HG02623 (cell line): ENCODE data around the gene MBNL2.
"Not testable (repeated sequence)": the region's sequence is repeated elsewhere in the genome, so short reads cannot be mapped to it uniquely, and the experiment has no call there.

Experiments used
- ATAC-seq: cut with Tn5 transposase; IDR thresholded peaks from one replicate; pipeline ENCODE4 v1.9.1; 2021; ENCODE audit warnings: moderate library complexity; ENCODE audit not compliant: unreplicated experiment

The MBNL2 gene

DNA sequence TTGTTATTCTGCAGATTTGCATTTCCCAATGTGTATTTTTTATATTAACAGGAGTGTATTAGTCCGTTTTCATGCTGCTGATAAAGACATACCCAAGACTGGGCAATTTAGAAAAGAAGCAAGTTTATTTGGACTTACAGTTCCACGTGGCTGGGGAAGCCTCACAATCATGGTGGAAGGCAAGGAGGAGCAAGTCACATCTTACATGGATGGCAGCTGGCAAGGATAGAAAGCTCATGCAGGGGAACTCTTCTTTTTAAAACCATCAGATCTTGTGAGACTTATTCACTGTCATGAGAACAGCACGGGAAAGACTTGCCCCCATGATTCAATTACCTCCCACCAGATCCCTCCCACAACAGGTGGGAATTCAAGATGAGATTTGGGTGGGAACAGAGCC lies 14.9 kb upstream of the MBNL2 start:
- not testable (repeated sequence) for ATAC-seq

DNA sequence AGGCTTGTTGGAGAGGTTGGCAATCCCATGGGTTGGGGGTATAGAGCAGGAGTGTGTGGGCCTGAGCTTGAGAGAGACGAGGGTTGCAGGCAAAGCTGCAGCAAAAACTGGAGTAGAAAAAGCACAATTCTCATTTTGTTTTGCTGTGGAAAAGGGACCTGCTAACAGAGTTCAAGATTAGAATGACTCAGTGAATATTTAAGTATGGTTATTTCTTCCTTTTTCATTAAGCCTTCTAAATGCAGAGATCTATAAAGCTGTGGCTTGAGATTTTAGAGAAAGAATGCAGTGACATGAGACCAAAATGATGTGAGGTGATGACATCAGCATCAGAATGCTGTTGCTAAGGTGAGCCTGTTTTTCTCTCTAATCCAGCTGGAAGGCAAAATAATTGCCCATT lies 10.8 kb upstream of the MBNL2 start:
- no peak for ATAC-seq

DNA sequence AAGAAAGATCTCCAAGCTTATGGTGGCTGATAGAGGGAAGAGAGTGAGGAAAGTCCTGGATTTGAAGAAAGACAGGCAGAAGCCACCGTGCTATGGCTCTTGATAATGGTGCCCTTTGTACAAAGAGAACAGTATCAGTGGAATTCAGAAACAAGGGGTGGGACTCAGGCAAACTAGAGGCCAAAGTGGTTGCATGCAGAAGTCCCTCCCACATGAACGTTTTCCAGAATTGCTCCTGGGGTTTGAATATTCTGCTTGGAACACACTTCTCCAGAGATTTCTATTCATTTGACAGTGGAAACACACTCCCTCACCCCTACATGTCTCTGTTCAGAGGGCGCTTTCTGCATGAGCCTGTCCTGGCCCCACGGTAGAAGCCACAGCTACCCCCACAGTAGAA lies 10.1 kb upstream of the MBNL2 start:
- ATAC-seq = no peak

DNA sequence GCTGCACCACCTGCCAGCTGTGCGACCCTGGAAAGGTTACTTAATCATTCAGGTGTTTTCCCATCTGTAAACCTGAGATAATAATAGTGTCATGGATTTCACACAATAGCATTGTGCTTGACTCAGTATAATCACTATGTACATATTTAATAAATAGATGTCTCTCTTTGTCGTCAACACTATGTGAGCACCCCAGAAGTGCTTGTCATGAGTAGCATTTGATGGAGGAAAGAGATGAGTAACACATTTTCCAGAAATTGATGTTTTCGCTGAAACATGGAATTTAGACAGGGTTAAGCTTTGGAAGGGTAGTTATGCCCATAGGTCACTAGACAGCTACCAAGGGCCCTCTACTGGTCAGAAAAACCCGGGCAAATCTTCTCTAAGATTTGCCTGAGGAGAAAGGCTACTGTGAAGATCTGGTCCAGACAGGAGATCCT lies 9.5 kb upstream of the MBNL2 start:
- ATAC-seq = no peak

DNA sequence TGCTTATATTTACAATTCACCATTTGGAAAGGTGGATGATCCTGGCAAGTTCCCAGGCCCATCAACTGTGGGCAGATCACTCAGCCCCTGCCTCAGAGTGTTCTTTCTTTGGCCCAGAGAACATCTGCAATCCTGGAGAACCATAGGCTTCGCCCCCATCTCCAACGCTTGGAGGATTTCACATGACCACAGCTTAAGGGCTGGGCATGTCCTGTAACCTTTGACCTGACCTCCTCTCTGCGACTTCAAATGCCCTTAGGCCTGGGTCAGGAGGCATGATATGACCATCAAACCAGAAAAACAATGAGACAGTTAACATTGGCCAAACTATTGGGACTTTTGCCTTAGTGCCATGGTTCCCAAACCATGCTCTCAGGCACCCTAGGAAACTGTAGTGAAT lies 7.2 kb upstream of the MBNL2 start:
- no peak for ATAC-seq

DNA sequence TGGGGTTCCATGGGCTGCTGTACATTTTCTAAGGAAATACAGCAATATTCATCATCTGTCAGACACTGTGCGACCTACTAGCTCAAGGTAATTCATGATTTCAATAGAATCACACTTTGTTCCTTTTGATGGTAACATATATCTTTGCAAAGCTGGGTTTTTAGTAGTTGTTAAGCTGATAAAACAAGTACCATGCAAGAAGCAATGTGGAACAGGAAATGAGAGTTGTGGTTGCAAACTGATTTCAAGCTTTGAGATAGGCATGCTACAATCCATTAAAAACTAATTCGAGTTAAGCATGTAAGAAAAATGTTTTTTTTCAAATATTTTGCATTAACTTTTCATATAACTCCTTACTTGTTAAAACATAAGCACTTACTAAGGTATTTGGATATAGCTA lies 6.8 kb upstream of the MBNL2 start:
- no peak for ATAC-seq

DNA sequence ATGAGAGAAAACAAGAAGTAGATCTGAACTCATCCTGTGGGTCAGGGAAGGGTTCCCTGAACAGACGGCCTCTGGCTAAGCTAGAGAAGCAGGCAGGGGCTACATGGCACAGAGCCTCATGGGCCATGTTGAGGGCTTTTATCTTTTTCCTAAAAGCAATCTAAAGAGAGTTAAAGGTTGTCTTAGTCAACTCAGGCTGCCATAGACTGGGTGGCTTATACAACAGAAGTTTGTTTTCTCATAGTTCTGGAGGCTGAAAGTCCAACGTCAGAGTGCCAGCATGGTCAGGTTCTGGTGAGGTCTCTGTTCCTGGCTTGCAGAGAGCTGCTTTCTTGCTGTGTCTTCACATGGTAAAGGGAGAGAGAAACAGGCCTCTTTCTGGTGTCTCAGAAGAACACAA lies 2.9 kb upstream of the MBNL2 start:
- no peak for ATAC-seq

DNA sequence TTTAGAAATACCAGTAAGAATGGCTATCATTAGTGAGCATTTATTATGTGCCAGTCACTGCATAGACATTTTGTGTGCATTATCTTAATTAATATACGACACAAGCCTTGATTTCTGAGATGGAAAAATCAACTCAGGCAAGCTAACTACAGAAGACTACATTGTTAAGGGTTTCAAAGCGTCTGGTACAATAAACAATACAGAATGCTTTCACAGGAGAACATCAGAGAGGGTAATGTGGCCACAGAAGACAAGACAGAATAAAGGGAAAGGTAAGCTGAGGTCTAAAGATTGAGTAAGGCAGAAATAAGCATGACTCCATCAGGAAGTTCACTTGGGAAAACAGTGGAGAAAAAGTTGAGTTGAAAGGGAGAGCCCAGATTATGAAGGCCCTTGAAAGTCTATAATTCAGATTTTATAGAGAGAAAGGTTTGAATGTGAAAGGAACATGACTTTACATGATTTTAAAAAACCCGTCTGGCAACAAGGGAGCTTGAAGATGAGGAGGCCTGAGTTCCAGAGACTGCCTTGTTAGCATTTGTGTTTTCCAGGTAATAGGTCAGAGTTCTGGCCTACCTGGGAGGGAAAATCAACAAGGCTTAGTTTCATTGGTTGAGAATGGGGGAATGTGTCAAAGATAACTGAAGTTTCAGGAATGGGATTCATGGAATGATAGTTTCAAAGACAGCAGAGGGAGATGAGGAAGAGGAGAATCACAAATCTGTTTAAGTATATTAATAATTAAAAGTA lies 1.8 kb upstream of the MBNL2 start:
- no peak for ATAC-seq

DNA sequence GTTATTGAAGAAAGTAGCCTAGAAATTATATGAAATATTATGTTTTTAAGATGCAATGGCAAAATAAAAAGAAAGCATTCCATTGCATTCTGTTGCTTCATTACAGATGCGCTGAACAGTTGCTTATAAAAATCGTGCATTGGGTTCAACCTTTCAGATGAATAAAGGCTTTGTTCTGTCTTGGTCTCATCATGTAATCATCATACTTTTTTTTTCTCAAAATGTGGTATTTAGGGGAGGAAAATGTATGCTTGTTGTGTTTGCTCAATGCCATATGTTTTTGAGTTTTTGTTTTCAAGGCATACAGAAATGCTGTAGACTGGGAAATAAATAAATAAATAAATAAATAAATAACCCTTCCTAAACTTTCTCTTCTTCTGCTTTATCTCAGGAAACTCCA lies 1.1 kb upstream of the MBNL2 start:
- no peak for ATAC-seq

DNA sequence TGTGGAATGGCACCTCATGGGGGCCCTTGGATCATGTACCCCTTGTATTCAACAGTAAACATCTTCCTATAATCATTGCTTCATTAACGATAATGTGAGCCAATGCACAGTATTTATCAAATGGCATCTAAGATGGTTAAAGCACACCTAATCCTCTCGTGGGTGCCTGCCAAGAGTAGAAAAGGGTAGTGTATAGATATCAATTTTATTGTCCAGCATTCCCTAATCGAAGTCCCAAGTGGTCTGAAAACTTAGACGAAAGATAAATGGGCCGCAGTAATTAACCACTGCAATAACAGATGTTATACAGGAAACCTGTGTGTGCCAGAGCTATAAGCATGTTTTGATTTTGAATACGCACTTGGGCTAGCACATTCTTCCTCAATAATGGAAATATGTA lies 667 bp upstream of the MBNL2 start:
- no peak for ATAC-seq

DNA sequence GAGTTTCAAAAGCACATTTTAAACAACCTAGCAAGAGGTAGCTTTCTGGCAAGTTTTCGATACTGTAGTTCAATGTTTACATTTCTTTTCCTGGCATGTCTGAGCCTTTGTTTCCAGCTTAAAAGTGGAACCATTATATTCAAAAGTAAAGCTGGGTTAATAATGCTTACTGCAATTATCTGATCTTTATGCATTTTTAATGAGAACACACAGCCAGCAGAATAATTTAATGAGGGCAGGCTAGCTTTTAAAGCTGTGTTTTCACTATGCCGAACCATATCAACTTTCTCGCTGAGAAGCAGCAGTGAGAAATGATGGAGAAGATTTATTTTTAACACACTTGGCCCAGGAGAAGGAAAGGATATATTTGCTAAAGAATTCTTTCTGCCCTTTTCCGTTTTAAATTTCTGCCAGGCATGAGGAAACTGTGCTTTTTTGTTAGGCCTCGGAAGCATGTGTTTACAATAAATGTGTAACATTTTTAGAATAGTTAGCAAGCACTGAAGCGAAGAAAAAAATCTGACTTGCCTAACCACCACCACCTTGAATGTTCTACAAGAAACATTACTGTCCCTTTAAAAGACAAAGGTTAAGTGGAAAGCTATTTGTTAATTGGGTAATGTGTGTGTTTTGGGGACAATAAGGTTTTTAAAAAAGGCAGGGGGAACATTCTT lies 1.0 kb downstream of the MBNL2 start:
- no peak for ATAC-seq

DNA sequence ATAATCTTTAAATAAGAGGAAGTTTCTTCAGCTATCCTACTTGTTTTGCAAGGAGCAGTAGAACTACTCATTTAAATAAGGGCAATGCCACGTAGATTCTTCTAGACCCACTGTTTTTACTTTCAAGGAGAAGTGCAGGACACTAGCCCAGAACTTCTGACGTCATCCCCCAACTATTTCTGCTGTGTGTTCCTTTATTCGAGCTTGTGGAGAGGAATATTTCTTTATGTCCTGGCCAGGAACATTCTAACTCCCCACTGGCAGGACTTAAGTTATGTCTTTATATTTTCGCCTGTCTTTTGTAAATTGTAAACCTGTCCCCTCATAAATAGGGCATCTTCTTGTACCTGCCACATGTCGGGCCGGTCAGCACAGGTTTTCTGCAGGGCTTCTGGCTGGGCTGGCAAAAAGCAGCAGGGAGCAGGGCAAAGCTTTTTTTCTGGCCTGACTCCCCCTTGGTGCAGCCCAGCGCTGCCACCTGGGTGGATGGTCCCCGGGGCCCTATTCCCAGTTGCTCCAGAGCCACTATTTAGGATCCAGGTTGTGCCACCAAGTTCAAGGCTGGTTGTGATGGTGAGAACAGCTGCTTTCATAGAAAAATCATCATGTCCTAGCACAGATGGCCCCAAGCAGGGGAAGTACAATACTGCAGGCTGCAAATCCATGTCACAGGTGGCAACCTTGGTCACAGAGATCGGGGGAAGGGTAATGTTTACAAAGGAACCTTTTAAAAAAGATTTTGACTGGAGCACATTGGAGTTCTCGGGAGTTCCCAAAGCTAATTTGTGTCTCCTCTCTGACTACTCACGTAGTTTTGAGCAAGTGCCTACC lies 1.8 kb downstream of the MBNL2 start:
- no peak for ATAC-seq

DNA sequence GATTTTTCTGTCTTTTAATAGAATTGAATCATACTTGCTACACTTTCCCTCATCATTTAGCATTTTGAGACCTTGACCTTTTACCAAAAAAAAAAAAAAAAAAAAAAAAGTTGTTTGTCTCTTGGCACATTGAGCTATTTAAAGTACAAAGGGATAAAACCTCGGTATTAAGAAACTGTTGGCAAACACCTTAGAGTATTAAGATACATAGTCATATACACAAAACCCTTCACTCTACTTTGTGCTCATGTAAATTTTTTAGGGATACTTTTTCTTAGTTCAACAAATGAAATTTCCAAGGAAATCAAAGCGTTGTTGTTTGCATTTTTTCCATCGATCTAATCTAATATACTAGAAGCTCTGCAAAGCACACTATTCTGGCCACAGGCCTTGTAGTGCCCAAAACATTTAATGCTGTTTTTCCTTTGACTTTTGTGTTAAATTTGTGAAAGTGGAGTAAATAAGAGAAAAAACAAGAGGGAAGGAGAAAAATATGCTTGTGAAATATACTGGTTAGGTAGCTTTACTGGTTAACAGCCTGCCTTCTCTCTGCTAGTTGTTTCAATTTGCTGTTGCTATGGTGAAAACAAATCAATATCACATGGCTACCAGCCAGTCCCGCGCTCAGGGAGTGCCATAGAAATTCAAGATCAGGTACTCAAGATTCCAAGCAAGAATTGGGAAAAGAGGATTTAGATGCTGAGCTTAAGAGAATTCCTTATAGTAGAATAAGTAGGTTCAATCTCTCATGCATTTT lies 2.6 kb downstream of the MBNL2 start:
- no peak for ATAC-seq

DNA sequence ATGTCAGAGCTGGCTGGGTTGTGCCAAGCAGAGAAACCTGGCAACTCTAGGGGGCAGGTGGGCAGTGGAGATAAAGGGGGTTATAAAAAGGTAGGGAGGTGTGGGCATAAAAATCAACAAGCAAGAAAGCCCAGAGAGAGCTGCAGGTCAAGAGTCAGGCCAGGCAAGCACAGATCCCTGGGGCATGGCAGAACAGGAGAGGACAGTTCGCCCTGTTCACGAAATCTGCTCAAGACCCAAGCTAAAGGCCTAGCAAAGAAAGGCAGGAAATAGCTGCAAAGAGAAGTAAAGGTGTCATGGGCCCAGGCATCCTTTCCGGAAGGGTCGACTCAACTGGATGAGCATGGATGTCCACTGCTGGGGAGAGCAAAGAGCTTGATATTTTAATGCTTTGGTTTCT lies 3.4 kb downstream of the MBNL2 start:
- no peak for ATAC-seq

DNA sequence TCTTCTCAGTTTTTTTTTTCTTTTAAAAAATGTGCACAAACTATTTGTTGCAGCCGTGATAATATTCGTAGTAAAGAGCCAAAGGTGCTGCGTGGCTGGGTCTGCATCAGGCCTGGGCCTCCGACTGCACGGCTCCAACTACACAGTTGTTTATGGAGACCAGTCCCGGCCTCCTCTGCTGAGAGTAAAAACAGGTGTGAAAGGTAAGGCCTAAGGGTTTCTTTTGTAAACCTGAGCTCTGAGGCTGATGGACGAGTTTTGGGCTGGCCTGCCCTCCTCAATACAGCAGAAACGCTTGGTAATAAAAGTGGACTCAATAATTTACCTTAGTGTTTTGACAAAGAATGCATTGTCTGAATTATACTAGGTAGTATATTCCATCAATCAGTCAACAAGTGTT lies 3.9 kb downstream of the MBNL2 start:
- no peak for ATAC-seq

DNA sequence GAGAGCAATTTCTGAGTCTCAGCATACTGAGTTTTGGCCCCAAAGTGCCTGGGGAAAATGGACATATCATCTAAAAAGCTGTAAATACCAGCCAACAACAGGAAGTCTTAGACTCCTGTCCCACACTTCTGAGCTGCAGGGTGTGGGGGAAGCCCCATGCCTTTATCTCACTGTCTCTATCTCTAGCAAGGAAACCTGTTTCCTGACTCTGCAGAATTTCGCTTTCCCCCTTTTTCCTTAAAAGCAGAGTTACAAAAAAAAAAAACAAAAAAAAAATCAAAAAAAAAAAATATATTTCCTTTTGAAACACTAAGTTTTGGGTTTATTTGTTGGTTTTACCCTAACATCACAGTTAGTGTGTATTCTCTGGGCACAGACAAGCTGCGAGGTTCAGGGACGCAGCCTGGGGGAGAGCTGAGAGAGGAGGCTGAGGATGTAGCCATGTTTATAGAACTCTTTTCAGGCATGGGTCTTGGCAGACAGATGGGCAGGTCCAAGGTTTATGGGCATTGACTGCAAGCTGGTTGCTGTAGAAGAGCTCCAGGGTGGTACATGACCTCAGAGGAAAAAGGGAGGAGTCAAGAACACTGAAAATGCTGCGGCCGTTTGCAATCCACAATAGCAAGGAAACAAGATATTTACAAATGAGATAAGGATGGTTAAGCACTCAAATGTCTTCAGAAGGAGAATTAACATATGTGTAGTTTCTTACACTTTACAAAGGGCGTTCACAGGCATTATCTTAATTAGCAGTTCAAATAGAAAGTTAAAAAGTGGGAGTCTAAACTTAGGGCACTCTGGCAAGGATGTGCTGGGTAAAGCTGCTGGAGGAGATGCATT lies 4.9 kb downstream of the MBNL2 start:
- peak; percentile 44 for ATAC-seq

DNA sequence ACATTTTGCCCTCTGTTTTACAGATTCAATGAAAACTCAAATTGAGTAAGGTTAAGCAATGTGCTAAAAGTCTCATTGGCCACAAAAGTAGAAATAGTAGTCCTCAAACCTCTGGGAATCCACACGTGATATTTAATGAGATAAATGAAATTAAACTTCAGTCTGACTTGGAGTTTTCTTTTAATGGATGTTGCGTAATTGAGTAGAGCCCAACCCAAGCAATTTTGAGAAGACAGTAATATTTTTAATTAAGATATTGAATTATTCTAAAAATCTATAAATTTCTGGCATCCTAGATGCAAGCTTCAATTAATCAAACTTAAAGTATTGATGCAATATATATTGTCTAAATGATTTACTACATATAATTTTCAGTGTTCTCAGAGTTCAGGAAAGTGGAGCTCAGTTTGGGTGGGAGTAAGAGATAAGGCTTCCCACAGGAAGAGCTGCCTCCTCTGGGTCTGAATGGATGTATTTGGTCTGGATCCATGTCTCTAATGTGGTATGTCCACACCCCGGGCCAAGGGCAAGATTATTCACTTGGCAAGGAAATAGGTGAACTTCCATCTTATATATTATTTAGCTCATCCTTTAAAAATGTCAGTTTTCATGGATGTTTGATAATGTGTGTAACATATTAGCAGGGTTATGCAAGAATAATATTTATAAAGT lies 6.9 kb downstream of the MBNL2 start:
- no peak for ATAC-seq

DNA sequence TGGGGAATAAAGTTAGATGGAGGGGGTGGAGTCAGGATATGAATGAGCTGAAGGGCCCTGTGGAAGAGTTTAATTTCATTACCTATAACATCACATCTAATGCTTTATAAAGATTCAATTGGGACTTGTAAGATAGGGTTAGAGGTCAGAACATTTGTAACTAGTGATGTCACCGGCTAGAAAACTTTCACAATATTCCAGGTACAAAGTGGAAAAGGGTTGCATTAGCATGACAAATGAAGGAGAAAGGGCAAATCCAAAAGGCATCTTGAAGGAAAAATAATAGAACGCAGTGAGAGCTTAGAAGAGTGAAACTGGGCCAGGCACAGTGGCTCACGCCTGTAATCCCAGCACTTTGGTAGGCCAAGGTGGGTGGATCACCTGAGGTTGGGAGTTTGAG lies 7.6 kb downstream of the MBNL2 start:
- no peak for ATAC-seq

DNA sequence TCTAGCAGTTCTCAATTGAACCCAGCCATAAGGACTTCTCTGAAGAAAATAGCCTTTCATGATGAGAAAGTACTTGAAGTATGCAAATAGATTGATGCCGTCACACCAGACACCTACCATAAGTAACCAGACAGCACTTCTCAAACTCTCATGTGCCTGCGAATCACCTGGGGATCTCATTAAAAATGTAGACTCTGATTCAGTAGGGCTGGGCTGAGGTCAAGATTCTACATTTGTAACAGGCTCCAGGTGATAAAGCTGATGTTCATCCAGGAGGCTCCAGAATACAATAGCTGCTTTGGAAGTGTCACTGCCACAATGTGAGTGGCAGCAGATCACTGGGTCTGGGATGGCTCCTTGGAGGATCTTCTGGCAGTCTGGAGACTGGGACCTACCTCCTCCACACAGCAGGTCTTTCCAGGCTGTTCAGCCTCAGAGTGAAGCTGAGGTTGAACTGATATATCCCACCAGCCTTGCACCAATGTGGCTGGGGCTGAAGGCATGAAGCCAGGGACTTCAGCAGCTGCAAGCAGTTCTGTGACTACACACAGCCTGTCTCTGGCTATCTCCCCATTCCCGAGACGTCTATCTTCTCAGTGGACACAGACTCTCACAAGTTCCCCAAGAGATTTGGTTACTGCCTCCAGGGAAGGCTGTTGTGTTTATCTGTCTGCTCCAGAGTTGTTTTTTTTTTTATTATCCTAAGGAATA lies 9.1 kb downstream of the MBNL2 start:
- ATAC-seq = no peak
